HEK293 (cell line): Measurements from ENCODE around the gene GOPC.

Source experiments
- CTCF ChIA-PET: fragments of 350-600 bp; formaldehyde crosslinking; extraction: SDS; loops from one replicate; lab custom pipeline; 2021; ENCODE audit warnings: antibody characterized with exemption; lab: Yijun Ruan, JAX
- POLR2A ChIA-PET: fragments of 300-600 bp; formaldehyde crosslinking; extraction: SDS; loops from one replicate; lab custom pipeline; 2020; ENCODE audit warnings: antibody characterized with exemption, inconsistent platforms; lab: Yijun Ruan, JAX
- H3K27ac ChIP-seq: fragments of 200-500 bp; sonication (Bioruptor generic); 2 replicates; pipeline ENCODE4 v1.5.1; 2014; ENCODE audit warnings: low read depth, low read length, control low read depth, inconsistent platforms; ENCODE audit errors: extremely low read depth
- H3K36me3 ChIP-seq, 2 experiments: fragments of 200-500 bp in 1 of 2; sonication (Bioruptor generic) in 1 of 2; 1 replicate in 1 of 2; 2 replicates in 1 of 2; pipeline ENCODE4 v1.5.1; 2014 to 2017; ENCODE audit warnings: inconsistent platforms in 2 of 2, low read length in 2 of 2; ENCODE audit not compliant: control insufficient read depth in 2 of 2, insufficient read depth in 1 of 2
- H3K4me1 ChIP-seq: fragments of 200-500 bp; sonication (Bioruptor generic); 2 replicates; pipeline ENCODE4 v1.5.1; 2014; ENCODE audit warnings: mild to moderate bottlenecking, low read length, inconsistent platforms; ENCODE audit not compliant: control insufficient read depth, insufficient read depth
- H3K4me3 ChIP-seq: 2 replicates; pipeline ENCODE4 v1.5.1; 2011; ENCODE audit warnings: low read depth, mild to moderate bottlenecking, control low read depth, low read length, moderate library complexity
- H3K9me3 ChIP-seq: fragments of 200-500 bp; sonication (Bioruptor generic); 2 replicates; pipeline ENCODE4 v1.5.1; 2014; ENCODE audit warnings: low read depth, low read length, inconsistent platforms; ENCODE audit not compliant: control insufficient read depth, insufficient read depth
- AEBP2 ChIP-seq: fragments of 450-650 bp; formaldehyde crosslinking; IDR thresholded peaks from 2 replicates; pipeline ENCODE4 v1.5.1; 2016; ENCODE audit warnings: missing biosample characterization, missing genetic modification characterization, borderline replicate concordance
- CTCF ChIP-seq: fragments of 450-650 bp; formaldehyde crosslinking; IDR thresholded peaks from 2 replicates; pipeline ENCODE4 v1.5.1; 2016; ENCODE audit warnings: missing biosample characterization, missing genetic modification characterization
- FEZF1 ChIP-seq: fragments of 450-650 bp; formaldehyde crosslinking; IDR thresholded peaks from 2 replicates; pipeline ENCODE4 v1.5.1; 2016; ENCODE audit warnings: missing biosample characterization, missing genetic modification characterization
- KLF10 ChIP-seq: fragments of 450-650 bp; IDR thresholded peaks from 2 replicates; pipeline ENCODE4 v1.5.1; 2018; ENCODE audit warnings: missing biosample characterization, mild to moderate bottlenecking, missing genetic modification characterization
- MEIS1 ChIP-seq: sonication (generic); formaldehyde crosslinking; IDR thresholded peaks from 2 replicates; pipeline ENCODE4 v1.8.1; 2022; ENCODE audit warnings: missing genetic modification reagents, mild to moderate bottlenecking, borderline replicate concordance
- OVOL3 ChIP-seq: fragments of 450-650 bp; formaldehyde crosslinking; IDR thresholded peaks from 2 replicates; pipeline ENCODE4 v1.5.1; 2016; ENCODE audit warnings: missing biosample characterization, missing genetic modification characterization
- PBX3 ChIP-seq: sonication (generic); formaldehyde crosslinking; IDR thresholded peaks from 2 replicates; pipeline ENCODE4 v1.8.1; 2022; ENCODE audit warnings: mild to moderate bottlenecking, moderate library complexity, missing genetic modification reagents
- PRDM10 ChIP-seq: fragments of 450-650 bp; formaldehyde crosslinking; IDR thresholded peaks from 2 replicates; pipeline ENCODE4 v1.5.1; 2016; ENCODE audit warnings: missing biosample characterization, missing genetic modification characterization
- SP7 ChIP-seq: fragments of 450-650 bp; formaldehyde crosslinking; IDR thresholded peaks from 2 replicates; pipeline ENCODE4 v1.5.1; 2016; ENCODE audit warnings: missing biosample characterization, missing genetic modification characterization
- TRIM28 ChIP-seq: IDR thresholded peaks from 2 replicates; pipeline ENCODE4 v1.6.1; 2011; ENCODE audit warnings: low read length, control low read depth, borderline replicate concordance
- ZNF132 ChIP-seq: fragments of 450-650 bp; formaldehyde crosslinking; IDR thresholded peaks from 2 replicates; pipeline ENCODE4 v1.5.1; 2017; ENCODE audit warnings: missing biosample characterization, missing genetic modification characterization, borderline replicate concordance
- ZNF19 ChIP-seq: fragments of 450-650 bp; formaldehyde crosslinking; IDR thresholded peaks from 2 replicates; pipeline ENCODE4; 2016; ENCODE audit warnings: missing biosample characterization, missing genetic modification characterization, low read depth
- ZNF302 ChIP-seq: fragments of 450-650 bp; formaldehyde crosslinking; IDR thresholded peaks from 2 replicates; pipeline ENCODE4 v1.5.1; 2016; ENCODE audit warnings: missing biosample characterization, missing genetic modification characterization, low read depth
- ZNF391 ChIP-seq: fragments of 450-650 bp; formaldehyde crosslinking; IDR thresholded peaks from 2 replicates; pipeline ENCODE4 v1.5.1; 2016; ENCODE audit warnings: low read depth, missing biosample characterization, missing genetic modification characterization, borderline replicate concordance
- ZNF501 ChIP-seq: fragments of 450-650 bp; formaldehyde crosslinking; IDR thresholded peaks from 2 replicates; pipeline ENCODE4 v1.5.1; 2016; ENCODE audit warnings: missing biosample characterization, missing genetic modification characterization
- ZNF514 ChIP-seq: fragments of 450-650 bp; formaldehyde crosslinking; IDR thresholded peaks from 2 replicates; pipeline ENCODE4 v1.5.1; 2016; ENCODE audit warnings: missing biosample characterization, missing genetic modification characterization
- ZNF558 ChIP-seq: fragments of 450-650 bp; formaldehyde crosslinking; IDR thresholded peaks from 2 replicates; pipeline ENCODE4 v1.5.1; 2016; ENCODE audit warnings: missing biosample characterization, missing genetic modification characterization
- ZNF561 ChIP-seq: fragments of 450-650 bp; IDR thresholded peaks from 2 replicates; pipeline ENCODE4 v1.5.1; 2018; ENCODE audit warnings: missing biosample characterization, missing genetic modification characterization, borderline replicate concordance
- ZNF585B ChIP-seq: fragments of 450-650 bp; formaldehyde crosslinking; IDR thresholded peaks from 2 replicates; pipeline ENCODE4 v1.5.1; 2016; ENCODE audit warnings: missing biosample characterization, missing genetic modification characterization
- ZNF654 ChIP-seq: fragments of 450-650 bp; formaldehyde crosslinking; IDR thresholded peaks from 2 replicates; pipeline ENCODE4 v1.5.1; 2016; ENCODE audit warnings: low read depth, missing biosample characterization, missing genetic modification characterization
- ZNF677 ChIP-seq: fragments of 450-650 bp; IDR thresholded peaks from 2 replicates; pipeline ENCODE4 v1.5.0; 2018; ENCODE audit warnings: missing biosample characterization, mild to moderate bottlenecking, missing genetic modification characterization, moderate library complexity
- ZNF692 ChIP-seq: fragments of 450-650 bp; formaldehyde crosslinking; IDR thresholded peaks from 2 replicates; pipeline ENCODE4 v1.5.1; 2016; ENCODE audit warnings: missing biosample characterization, missing genetic modification characterization
- ZNF776 ChIP-seq: fragments of 450-650 bp; formaldehyde crosslinking; IDR thresholded peaks from 2 replicates; pipeline ENCODE4 v1.5.0; 2017; ENCODE audit warnings: missing biosample characterization, missing genetic modification characterization, borderline replicate concordance
- TF ChIP-seq, protein P1 (sequence below): fragments of 450-650 bp; formaldehyde crosslinking; IDR thresholded peaks from 2 replicates; pipeline ENCODE4 v1.5.1; 2016; ENCODE audit warnings: missing biosample characterization, missing genetic modification characterization
- TF ChIP-seq, protein P2 (sequence below): fragments of 450-650 bp; formaldehyde crosslinking; IDR thresholded peaks from 2 replicates; pipeline ENCODE4 v1.5.1; 2016; ENCODE audit warnings: missing biosample characterization, missing genetic modification characterization

Gene GOPC

DNA sequence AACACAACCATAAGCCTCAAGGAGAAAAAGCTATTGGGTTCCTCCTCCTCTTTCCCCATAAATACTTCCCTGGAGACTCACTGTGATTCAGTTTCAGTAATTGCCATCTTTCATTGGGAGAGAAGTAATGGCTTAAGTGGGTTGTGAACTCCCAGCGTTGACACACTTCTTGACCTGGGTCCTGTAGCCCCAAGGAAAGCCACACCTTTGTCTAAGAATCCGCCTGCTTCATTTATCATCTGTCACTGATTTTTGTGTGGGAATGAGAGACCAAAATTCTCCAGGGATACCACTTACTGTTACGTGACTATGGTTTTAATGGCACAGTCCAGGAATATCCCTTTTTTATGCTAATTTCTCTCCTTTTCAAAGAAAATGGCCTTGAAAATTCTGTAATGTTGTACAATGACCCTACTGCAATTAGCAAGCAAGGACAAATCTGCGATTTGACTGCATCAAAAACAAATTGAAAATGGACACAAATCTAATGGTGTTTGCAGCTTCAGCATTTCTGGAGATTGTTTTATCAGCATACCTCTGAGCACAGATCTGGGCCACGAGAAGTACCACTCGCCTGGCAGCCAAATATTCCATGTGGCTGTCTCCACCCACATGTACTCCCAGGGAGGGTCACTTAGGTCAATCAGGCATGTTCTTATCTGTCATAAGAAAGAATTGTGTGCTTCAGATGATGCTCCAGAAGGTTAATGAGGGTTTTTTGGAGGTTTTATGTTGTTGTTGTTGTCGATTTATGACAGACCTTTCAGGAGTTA, 90.1 kb downstream of the GOPC start:
- ChIA-PET POLR2A (no interaction called here), CTCF (interaction anchor here (0.9 kb wide), 1 partner anchor 55 kb away, joined by 5 read pairs; no protein-coding TSS in a partner anchor)
- peaks cover 0 to 5% of the 10 kb centered on the region in 2 experiments; a peak in 1 of 3 replicates for H3K36me3 ChIP-seq
- no peaks in the 10 kb centered on the region for H3K9me3 ChIP-seq
- H3K4me1 ChIP-seq: peaks cover 4% of the 10 kb centered on the region; the same call in 1 of the 2 replicates
- H3K4me3 ChIP-seq: no peak overlapping the region
- no peak overlapping the region for H3K27ac ChIP-seq
- TF ChIP-seq ZNF19 (tag by site-specific recombination): no peak
- TF ChIP-seq, protein P1, sequence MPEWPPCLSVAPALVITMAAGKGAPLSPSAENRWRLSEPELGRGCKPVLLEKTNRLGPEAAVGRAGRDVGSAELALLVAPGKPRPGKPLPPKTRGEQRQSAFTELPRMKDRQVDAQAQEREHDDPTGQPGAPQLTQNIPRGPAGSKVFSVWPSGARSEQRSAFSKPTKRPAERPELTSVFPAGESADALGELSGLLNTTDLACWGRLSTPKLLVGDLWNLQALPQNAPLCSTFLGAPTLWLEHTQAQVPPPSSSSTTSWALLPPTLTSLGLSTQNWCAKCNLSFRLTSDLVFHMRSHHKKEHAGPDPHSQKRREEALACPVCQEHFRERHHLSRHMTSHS (tag by site-specific recombination): no peak
- no peak for TF ChIP-seq AEBP2 (tag by site-specific recombination)
- no peak for TF ChIP-seq CTCF (tag by site-specific recombination)
- TF ChIP-seq PBX3 (CRISPR knock-in tag): no peak
- TF ChIP-seq ZNF692 (tag by site-specific recombination): no peak
- TF ChIP-seq SP7 (tag by site-specific recombination): peak; percentile 64
- 0 out of 2 replicates have a peak, but pooled peaks have one; percentile 9 for TF ChIP-seq PRDM10 (tag by site-specific recombination)
- no peak for TF ChIP-seq ZNF302 (tag by site-specific recombination)
- TF ChIP-seq, protein P2, sequence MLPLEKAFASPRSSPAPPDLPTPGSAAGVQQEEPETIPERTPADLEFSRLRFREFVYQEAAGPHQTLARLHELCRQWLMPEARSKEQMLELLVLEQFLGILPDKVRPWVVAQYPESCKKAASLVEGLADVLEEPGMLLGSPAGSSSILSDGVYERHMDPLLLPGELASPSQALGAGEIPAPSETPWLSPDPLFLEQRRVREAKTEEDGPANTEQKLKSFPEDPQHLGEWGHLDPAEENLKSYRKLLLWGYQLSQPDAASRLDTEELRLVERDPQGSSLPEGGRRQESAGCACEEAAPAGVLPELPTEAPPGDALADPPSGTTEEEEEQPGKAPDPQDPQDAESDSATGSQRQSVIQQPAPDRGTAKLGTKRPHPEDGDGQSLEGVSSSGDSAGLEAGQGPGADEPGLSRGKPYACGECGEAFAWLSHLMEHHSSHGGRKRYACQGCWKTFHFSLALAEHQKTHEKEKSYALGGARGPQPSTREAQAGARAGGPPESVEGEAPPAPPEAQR (tag by site-specific recombination): no peak
- no peak for TF ChIP-seq MEIS1 (CRISPR knock-in tag)
- no peak for TF ChIP-seq FEZF1
- TF ChIP-seq ZNF677: no peak
- no peak for TF ChIP-seq ZNF391 (tag by site-specific recombination)
- peak; percentile 76; the same call in 1 of the 2 replicates for TF ChIP-seq TRIM28
- TF ChIP-seq ZNF585B: no peak
- no peak for TF ChIP-seq ZNF558 (tag by site-specific recombination)
- no peak for TF ChIP-seq ZNF776 (tag by site-specific recombination)
- no peak for TF ChIP-seq ZNF561 (tag by site-specific recombination)
- no peak for TF ChIP-seq ZNF501 (tag by site-specific recombination)
- no peak for TF ChIP-seq OVOL3 (tag by site-specific recombination)
- TF ChIP-seq KLF10 (tag by site-specific recombination): no peak
- no peak for TF ChIP-seq ZNF654
- no peak for TF ChIP-seq ZNF132 (tag by site-specific recombination)
- TF ChIP-seq ZNF514 (tag by site-specific recombination): no peak
